Measurements from ENCODE around the gene TAS1R2.

TAS1R2 gene

GRCh38 chr1:18812453-18812939, 47.0 kb downstream of the TAS1R2 start:
- no peak for TF ChIP-seq CTCF (IDR thresholded peaks at IDR 0.05; ENCODE audit: extremely low read depth, insufficient read depth, missing control alignments)
- no peak for DNase-seq (ENCODE audit: low spot score)
- in situ Hi-C loops (cut with MboI; ENCODE audit: low pct_unique_long_range_greater_than_20kb, low sequenced_read_pairs, unreplicated experiment), result no loop called here

- no peak for TF ChIP-seq CTCF (IDR thresholded peaks at IDR 0.05; ENCODE audit: extremely low read depth, insufficient read depth, missing control alignments)
- no peak for DNase-seq (ENCODE audit: low spot score)
- in situ Hi-C loops (cut with MboI; ENCODE audit: low pct_unique_long_range_greater_than_20kb, low sequenced_read_pairs, unreplicated experiment), result no loop called here
These were observed 47.6 kb downstream of the TAS1R2 start for GRCh38 chr1:18811733-18812452.

- TF ChIP-seq CTCF (IDR thresholded peaks at IDR 0.05; ENCODE audit: extremely low read depth, insufficient read depth, missing control alignments), result no peak
- in situ Hi-C loops (cut with MboI; ENCODE audit: low pct_unique_long_range_greater_than_20kb, low sequenced_read_pairs, unreplicated experiment), result no loop called here
- DNase-seq (ENCODE audit: low spot score), result no peak
These were observed 49.2 kb downstream of the TAS1R2 start for GRCh38 chr1:18809953-18810899.

- in situ Hi-C loops (cut with MboI; ENCODE audit: low pct_unique_long_range_greater_than_20kb, low sequenced_read_pairs, unreplicated experiment), result no loop called here
- TF ChIP-seq CTCF (IDR thresholded peaks at IDR 0.05; ENCODE audit: extremely low read depth, insufficient read depth, missing control alignments), result no peak
- DNase-seq (ENCODE audit: low spot score), result no peak
These were observed 50.9 kb downstream of the TAS1R2 start for GRCh38 chr1:18808550-18808949.

GRCh38 chr1:18807334-18808063, 52.0 kb downstream of the TAS1R2 start:
- no peak for DNase-seq (ENCODE audit: low spot score)
- no peak for TF ChIP-seq CTCF (IDR thresholded peaks at IDR 0.05; ENCODE audit: extremely low read depth, insufficient read depth, missing control alignments)
- in situ Hi-C loops (cut with MboI; ENCODE audit: low pct_unique_long_range_greater_than_20kb, low sequenced_read_pairs, unreplicated experiment), result no loop called here
